ENCODE data around the gene PRKCA. TPM values are rescaled to one million over a fixed set of nuclear protein-coding genes. Genes with fewer than 3 reads are reported as not detected.

Gene PRKCA
- total and polyA plus RNA-seq, 2 of the 13 experiments (the other 11 are each of a cell fraction or from before 2014, with no cell fraction given), result 18.5 to 21.5 TPM

- TF ChIP-seq HMGXB4 (CRISPR knock-in tag; IDR thresholded peaks at IDR 0.05; ENCODE audit: borderline replicate concordance in 1 of 2, low read depth in 1 of 2) (no peak), CENPBD1 (CRISPR knock-in tag; IDR thresholded peaks at IDR 0.05; ENCODE audit: borderline replicate concordance, low read depth) (no peak), E2F1 (CRISPR knock-in tag; IDR thresholded peaks at IDR 0.05) (no peak), TERF1 (CRISPR knock-in tag; IDR thresholded peaks at IDR 0.05) (no peak)
Measured at GRCh38 chr17:66654106-66654740, 351.8 kb downstream of the PRKCA start (continued).

GRCh38 chr17:66654764-66655163, 352.4 kb downstream of the PRKCA start:
- no peak overlapping the region for H3K27ac ChIP-seq (ENCODE audit: extremely low read length, insufficient read depth, low read length)
- in situ Hi-C loops (cut with HindIII; ENCODE audit: extremely low pct_ligation_motif_present, low pct_unique_long_range_greater_than_20kb), result no loop called here
- CTCF ChIA-PET (ENCODE audit: low intra/inter-chr PET ratio, low total read pairs), result no interaction called here
- no peak overlapping the region for H3K4me3 ChIP-seq (replicated peaks in 1 of 3; ENCODE audit: insufficient read depth in 1 of 3, low read depth in 2 of 3, low read length in 3 of 3)
- peaks cover 5 to 17% of the 10 kb centered on the region in 2 experiments for H3K36me3 ChIP-seq (replicated peaks in 1 of 2; ENCODE audit: control insufficient read depth in 1 of 2, insufficient read depth in 2 of 2, low read length in 2 of 2)
- TF ChIP-seq ZBTB25 (CRISPR knock-in tag; IDR thresholded peaks at IDR 0.05) (no peak), ZEB1 (IDR thresholded peaks at IDR 0.05; ENCODE audit: insufficient replicate concordance, low read depth) (no peak), ZNF776 (CRISPR knock-in tag; IDR thresholded peaks at IDR 0.05) (no peak), ZNF430 (CRISPR knock-in tag; IDR thresholded peaks at IDR 0.05) (no peak), SNAI1 (CRISPR knock-in tag; IDR thresholded peaks at IDR 0.05; ENCODE audit: borderline replicate concordance) (no peak), MTA1 (CRISPR knock-in tag; IDR thresholded peaks at IDR 0.05; ENCODE audit: borderline replicate concordance) (no peak)
- no peaks in the 10 kb centered on the region for H3K9me3 ChIP-seq (ENCODE audit: low read length)
- H3K79me2 ChIP-seq (ENCODE audit: insufficient read depth, low read length), result no peaks in the 10 kb centered on the region
- no peak for ATAC-seq
- FAIRE-seq, result no peak
- peaks cover 5% of the 10 kb centered on the region; the same call in 1 of the 2 replicates for H3K4me1 ChIP-seq (ENCODE audit: insufficient read depth, low read length)
- 95% methylated on average over 7 of the region's 7 CpGs for WGBS (ENCODE audit: low lambda C conversion rate)
- no peak for DNase-seq (ENCODE audit: low spot score)
- H3K4me2 ChIP-seq (ENCODE audit: low read depth, low read length), result no peak overlapping the region
- no peak overlapping the region for H3K9ac ChIP-seq (ENCODE audit: insufficient read depth, low read depth, low read length)
- no peaks in the 10 kb centered on the region for H3K27me3 ChIP-seq (ENCODE audit: control insufficient read depth in 1 of 2, insufficient read depth in 2 of 2, low read length in 2 of 2)
- intact Hi-C loops (cut with micrococcal nuclease; ENCODE audit: unreplicated experiment), result no loop called here
- no peak overlapping the region for H2AFZ ChIP-seq (ENCODE audit: low read length)
- no TSS peak for BruUV-seq (replicated peaks)
- H4K20me1 ChIP-seq (ENCODE audit: insufficient read depth, low read length), result no peaks in the 10 kb centered on the region
- POLR2A ChIA-PET, result no interaction called here

Data from HepG2 (cell line).